ENCODE results near the gene ZNF791.
"Not testable (repeated sequence)": the region's sequence is repeated elsewhere in the genome, so short reads cannot be mapped to it uniquely, and the experiment has no call there.

ZNF791 gene

DNA sequence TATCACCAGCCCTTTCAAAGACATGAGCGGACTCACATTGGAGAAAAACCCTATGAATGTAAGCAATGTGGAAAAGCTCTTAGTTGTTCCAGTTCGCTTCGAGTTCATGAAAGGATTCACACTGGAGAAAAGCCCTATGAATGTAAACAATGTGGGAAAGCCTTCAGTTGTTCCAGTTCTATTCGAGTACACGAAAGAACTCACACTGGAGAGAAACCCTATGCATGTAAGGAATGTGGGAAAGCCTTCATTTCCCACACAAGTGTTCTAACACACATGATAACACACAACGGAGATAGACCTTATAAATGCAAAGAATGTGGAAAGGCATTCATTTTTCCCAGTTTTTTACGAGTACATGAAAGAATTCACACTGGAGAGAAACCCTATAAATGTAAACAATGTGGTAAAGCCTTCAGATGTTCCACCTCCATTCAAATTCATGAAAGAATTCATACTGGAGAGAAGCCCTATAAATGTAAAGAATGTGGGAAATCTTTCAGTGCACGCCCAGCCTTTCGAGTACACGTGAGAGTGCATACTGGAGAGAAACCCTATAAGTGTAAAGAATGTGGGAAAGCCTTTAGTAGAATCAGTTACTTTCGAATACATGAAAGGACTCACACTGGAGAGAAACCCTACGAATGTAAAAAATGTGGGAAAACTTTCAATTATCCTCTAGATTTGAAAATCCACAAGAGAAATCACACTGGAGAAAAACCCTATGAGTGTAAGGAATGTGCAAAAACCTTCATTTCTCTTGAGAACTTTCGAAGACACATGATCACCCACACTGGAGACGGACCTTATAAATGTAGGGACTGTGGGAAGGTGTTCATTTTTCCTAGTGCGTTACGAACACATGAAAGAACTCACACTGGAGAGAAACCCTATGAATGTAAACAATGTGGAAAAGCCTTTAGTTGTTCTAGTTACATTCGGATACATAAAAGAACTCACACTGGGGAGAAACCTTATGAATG lies 17.6 kb downstream of the ZNF791 start:
- DNase-seq (ENCODE audit: low read depth in 2 of 3, low spot score in 1 of 3) = no peak

DNA sequence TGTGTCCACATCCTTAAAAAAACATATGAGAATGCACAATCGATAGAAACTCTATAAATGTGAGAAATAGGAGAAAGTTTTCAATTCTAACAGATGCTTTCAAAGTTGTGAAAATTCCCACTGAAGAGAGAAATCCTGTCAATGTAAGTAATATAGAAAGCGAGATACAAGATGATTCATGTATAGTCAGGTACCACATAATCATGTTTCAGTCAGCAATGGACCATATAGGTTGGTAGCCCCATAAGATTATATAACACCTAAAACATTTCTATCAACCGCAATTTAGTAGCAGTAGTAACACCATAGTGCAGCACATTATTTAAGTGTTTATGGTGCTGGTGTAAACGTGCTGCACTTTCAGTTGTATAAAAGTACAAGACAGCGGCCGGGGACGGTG lies 18.5 kb downstream of the ZNF791 start:
- DNase-seq (ENCODE audit: low read depth in 2 of 3, low spot score in 1 of 3) = no peak

DNA sequence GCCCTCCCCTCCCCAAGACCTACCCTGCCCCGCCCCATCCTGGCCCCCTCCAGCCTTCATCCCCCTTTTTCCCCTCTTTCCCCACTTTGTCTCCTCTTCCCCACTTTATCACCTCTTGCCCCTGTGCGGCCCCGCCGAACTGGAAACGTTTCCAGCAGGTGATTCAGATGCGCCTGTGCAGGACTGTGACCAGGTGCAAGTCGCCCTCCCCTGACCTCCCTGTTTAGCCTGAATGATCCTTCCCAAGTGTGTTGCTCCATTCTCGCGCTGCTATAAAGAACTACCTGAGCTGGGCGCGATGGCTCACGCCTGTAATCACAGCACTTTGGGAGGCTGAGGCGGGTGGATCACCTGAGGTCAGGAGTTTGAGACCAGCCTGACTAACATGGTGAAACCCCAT lies 25.9 kb downstream of the ZNF791 start:
- DNase-seq (ENCODE audit: low read depth in 2 of 3, low spot score in 1 of 3) = no peak

DNA sequence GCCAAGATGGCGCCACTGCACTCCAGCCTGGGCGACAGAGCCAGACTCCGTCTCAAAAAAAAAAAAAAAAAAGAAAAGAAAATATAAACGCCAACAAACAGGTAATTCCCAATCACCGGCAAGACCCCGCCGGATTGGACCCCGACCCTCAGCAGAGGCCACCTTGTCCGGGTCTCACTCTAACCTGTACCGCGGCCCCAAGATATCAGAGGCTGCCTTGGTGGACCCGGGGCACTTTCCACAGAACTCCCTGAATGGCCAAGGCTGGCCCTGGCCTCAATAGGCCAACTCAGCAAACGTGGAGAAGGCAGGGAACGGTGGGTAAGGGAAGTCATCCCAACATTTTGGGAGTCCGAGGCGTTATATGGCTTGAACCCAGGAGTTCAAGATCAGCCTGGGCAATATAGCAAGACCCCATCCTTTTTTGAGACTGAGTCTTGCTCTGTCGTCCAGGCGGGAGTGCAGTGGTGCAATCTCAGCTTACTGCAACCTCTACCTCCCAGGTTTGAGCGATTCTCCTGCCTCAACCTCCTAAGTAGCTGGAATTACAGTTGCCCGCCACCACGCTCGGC lies 28.0 kb downstream of the ZNF791 start:
- no peak for DNase-seq (ENCODE audit: low read depth in 2 of 3, low spot score in 1 of 3)

DNA sequence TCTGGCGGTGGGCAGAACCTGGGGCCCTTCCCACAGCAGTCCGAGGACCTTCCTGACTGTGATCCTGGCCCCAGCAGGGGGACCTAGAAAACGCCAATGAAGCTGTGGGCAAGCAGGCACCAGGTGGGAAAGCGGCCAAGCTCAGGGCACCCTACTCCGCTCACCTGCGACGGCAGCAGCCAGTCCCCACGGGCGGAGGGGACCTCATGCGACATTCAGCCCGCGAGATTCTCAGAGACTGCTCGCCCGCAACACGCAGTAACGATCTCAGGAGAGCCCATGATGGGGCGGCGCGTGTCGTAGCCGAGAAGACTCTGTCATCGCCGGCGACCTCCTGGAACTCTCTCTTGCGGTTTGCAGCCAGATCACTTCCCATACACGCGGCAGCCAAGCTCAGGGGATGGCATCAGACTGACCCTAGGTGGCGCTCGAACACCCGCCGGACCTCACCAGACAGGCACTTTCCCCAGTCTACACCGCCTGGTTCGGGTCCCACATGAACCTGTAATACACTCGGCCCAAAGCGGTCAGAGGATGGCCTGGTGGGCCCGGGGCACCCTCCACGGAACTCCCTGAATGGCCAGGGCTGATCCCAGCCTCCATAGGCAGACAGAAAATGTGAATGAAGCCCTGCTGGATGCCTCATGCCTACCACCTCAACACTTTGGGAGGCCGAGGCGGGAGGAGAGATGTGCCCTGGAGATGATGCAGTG lies 29.3 kb downstream of the ZNF791 start:
- peak; percentile 85 to 89 (median 86) for DNase-seq (ENCODE audit: low read depth in 2 of 3, low spot score in 1 of 3)

DNA sequence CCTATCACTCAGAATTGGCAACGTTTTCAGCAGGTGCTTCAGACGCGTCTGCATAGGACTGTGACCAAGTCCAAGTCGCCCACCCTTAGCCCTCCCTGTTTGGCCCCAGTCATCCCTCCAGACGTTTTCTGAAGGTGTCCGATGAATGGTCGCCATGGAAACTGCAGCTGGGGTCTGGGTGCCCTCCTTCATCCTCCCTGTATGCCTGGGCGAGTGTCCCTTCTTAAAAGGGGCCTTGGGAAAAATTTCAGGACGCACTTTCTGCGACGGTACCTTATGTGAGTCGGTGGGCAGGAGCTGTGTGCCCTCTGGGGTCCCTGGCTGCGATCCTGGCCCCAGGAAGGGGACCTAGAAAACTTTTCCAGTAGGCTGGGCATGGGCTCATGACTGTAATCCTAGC lies 30.7 kb downstream of the ZNF791 start:
- no peak for DNase-seq (ENCODE audit: low read depth in 2 of 3, low spot score in 1 of 3)

DNA sequence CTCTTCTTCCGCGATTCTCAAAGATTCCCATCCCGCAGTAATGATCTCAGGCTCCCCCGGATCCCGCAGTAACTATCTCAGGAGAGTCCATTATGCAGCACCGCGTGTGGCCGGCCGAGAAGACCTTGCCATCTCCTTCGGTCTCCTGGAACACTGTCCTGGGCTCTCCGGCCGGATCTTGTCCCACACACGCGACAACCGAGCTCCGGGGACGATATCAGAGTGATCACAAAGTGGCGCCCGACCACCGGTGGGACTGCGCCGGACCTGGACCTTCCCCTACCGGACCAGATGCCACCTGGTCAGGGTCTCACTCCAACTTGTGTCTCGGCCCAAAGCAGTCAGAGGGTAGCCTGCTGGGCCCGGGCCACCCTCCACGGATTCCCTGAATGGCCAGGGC lies 31.8 kb downstream of the ZNF791 start:
- no peak for DNase-seq (ENCODE audit: low read depth in 2 of 3, low spot score in 1 of 3)

DNA sequence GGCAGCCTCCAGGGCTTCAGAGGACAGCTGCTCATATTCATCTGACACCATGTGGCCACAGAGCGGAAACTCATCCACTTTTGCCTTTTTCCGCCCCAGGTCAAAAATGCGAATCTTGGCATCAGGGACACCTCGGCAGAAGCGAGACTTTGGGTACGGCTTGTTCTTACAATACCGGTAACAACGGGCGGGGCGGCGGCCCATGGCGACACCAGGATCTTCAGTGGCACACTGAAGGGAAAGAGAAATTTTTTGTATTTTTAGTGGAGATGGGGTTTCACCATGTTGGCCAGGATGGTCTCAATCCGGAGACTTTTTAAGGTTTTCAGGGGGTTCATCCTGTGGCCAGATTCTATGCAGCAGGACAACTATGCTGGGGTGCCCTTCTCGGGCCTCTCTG lies 33.0 kb downstream of the ZNF791 start:
- DNase-seq (ENCODE audit: low read depth in 2 of 3, low spot score in 1 of 3) = not testable (repeated sequence)

DNA sequence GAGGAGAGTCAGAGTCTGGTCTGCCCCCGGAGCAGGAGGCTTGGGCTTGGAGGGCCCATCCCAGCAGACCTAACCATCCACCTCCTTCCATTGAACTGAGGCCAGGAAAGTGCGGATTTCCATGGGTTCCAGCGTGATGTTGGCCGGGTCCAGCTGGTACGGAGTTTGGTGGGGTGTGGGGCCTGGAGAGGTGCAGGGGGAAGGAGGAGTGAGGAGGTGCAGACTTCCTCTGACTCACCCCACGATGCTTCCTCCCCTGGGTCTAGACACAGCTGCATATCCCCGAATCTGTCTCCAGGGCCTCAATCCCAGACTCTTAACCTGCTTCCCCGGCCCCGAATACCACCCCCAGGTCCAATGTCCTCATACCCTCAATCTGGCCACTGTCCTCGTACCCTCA lies 35.8 kb downstream of the ZNF791 start:
- DNase-seq (ENCODE audit: low read depth in 2 of 3, low spot score in 1 of 3) = no peak

DNA sequence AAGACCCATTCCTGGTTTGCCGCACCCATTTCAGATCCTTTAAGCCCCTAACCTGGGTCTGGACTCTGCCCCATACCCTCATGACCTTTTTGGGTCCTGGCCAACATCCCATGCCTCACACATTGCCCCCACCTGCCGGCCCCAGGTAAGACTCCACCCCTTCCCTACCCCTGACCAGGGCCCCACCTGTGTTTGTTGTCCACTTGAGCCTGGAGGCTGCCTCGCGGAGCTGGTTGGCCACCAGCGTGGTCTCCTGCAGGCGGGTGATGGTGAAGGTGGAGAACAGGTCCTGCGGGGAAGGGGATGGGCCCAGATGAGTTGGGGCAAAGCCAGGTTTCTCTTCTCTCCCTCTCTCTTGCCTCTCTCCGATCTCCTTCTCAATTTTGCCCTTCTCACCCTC lies 36.3 kb downstream of the ZNF791 start:
- DNase-seq (ENCODE audit: low read depth in 2 of 3, low spot score in 1 of 3) = no peak

DNA sequence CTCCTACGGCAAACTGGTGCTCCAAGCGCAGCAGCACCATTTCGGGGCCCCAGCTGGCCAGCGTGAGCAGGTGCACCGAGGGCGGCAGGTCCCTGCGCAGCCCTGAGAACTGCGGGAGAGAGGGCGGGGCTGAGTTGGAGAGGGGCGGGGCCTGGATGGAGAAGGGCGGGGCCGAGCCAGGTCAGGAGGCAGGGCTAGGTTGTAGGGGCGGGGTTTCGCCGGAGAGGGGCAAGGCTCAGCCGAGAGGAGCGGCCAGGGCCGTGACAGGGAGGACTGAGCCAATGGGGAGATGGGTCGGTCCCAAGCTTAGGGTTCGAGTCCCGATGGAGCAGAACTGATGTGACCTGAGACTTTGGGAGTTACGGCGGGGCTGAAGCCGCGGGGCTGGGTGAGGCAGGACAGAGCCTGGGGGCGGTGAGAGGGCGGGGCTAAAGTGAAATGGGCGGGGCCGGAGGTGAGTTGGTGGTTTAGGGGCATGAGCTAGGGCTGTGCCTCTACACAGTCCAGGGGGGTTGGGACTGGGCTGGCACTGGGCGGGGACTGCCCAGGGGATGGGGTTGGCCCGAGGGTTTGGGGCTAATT lies 36.9 kb downstream of the ZNF791 start:
- DNase-seq (ENCODE audit: low read depth in 2 of 3, low spot score in 1 of 3) = peak in 2 of 3 donors; percentile 25 to 37

DNA sequence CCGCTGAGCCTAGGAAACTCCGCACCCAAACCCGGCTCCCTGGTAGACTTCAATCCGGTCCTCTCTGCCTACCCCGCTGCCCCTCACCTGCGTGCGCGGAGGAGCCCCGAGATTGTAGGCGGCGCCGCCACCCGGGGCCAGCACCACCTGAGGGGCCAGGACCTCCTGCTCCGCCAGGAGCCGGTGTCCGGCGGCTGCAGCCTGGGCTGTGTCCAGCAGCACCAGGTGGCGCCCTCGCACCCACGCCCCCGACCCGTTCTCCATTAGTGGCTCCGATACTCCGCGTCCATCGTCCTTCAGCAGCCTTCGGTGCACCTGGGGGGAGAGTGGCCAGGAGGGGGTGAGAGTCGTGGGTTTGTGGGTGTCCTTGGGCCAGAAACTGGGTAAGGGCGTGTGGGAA lies 37.4 kb downstream of the ZNF791 start:
- no peak for DNase-seq (ENCODE audit: low read depth in 2 of 3, low spot score in 1 of 3)

DNA sequence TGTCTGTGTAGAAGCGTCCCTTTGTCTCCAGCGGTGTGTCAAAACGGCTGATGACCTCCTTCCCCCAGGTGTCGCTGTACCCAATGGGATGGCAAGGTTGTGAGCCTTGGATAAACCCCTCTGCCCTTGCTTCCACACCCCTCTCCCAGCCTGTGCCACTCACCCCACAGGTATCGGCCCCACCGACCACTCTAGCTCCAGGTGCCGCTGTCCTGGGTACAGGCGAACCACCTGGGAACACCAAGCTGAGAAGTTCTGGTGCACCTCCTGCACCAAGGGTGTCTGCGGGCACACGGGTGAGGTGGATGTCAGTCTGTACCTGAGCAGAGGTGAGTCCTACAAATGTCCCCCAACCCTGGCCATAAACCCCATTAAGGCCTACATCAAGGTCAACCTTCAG lies 39.2 kb downstream of the ZNF791 start:
- no peak for DNase-seq (ENCODE audit: low read depth in 2 of 3, low spot score in 1 of 3)

DNA sequence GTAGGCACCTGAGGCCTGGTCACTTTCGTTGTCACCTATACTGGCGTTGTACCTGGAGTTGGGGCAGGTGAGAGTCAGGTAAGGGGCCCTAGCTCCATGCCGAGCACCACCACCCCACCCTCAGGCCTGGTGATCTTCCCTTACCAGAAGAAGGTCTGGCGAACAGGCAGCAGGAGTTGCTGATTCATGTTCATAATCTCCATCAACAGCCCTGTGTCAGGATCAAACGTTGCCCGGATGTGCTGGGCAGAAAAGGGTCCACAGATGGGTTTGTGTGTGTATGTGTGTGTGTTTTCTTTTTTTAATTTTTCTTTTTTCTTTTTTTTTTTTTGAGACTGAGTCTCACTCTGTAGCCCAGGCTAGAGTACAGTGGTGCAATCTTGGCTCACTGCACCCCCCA lies 41.5 kb downstream of the ZNF791 start:
- DNase-seq (ENCODE audit: low read depth in 2 of 3, low spot score in 1 of 3) = no peak

DNA sequence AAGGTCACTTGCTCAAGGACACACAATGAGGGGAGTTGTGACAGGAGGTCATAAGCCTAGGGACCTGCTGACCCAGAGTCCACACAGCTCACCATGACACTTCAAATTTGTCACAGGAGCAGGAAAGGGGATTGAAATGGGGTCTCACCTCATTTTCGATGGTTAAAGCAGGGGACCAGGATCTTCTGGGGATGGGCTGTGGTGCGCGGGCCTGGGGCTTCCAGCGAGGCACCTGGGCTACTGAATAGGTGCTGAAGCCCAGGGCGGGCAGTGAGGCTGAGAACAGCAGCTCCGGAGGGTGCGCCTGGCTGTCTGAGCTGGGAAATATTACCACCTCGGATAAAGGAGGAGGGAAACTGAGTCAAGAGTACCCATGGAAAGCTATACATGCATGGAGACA lies 44.8 kb downstream of the ZNF791 start:
- no peak for DNase-seq (ENCODE audit: low read depth in 2 of 3, low spot score in 1 of 3)

DNA sequence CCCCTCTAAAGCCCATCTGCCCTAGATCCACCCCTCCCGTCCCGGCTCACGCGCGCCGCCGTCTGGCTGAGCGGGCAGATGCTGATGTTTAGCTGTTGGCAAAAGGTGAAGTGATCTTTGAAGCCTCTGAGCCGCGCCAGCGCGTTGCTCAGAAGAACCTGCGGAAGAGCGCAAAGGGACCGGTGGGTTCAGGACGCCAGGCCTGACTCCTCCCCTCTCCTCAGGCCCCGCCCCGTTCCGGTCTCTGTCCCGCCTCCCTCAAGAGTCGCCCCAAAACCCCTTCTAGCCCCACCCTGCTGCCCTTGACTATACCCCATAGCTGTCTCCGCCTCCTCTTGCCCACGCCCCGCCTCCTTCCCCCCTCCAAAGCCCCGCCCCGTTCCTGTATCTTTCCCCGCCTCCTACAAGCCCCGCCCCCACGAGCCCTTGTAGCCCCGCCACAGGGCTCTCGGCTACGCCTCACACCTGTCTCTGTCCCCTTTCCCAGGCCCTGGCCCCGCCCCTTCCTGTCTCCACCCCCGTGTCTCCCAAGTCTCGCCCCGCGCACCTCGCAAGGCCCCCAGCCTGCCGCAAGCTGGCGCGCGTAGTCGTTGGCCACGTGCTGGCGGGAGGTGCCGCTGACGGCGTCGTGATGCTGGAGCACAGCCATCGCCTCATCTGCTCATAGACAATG lies 46.3 kb downstream of the ZNF791 start:
- DNase-seq (ENCODE audit: low read depth in 2 of 3, low spot score in 1 of 3) = no peak

DNA sequence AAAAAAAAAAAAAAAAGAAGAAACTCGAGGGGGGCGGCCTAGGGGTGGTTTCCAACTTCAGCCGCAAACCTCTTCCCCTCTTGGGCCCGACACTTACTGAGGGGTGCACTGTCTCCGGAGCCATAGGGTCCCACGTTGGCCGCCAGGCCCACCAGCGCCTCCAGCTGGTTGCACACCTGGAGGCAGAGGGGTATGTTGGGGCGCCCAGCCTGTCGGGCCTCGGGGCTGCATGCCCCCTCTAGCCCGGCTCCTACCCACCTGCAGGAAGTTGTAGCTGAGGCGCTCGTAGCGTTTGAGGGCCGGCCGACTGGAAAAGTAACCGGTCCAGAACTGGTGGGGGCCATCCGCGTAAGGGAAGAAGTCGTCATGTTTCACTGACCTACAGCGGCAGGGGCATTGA lies 47.2 kb downstream of the ZNF791 start:
- DNase-seq (ENCODE audit: low read depth in 2 of 3, low spot score in 1 of 3) = no peak

DNA sequence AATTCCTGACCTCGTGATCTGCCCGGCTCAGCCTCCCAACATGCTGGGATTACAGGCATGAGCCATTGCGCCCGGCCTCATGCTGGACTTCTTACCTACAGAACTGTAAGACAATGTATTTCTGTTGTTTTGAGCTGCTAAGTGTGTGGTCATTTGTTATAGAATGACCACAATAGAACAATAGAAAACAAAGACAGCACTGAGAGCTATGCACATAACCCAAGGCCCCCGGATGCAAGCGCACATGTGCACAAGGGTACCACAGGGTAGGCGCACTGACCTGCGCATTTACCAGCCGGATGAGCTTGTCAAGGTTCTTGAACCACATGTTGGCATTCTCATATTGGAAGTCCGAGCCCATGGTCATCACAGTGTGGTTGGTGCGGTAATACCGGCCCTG lies 50.3 kb downstream of the ZNF791 start:
- no peak for DNase-seq (ENCODE audit: low read depth in 2 of 3, low spot score in 1 of 3)

DNA sequence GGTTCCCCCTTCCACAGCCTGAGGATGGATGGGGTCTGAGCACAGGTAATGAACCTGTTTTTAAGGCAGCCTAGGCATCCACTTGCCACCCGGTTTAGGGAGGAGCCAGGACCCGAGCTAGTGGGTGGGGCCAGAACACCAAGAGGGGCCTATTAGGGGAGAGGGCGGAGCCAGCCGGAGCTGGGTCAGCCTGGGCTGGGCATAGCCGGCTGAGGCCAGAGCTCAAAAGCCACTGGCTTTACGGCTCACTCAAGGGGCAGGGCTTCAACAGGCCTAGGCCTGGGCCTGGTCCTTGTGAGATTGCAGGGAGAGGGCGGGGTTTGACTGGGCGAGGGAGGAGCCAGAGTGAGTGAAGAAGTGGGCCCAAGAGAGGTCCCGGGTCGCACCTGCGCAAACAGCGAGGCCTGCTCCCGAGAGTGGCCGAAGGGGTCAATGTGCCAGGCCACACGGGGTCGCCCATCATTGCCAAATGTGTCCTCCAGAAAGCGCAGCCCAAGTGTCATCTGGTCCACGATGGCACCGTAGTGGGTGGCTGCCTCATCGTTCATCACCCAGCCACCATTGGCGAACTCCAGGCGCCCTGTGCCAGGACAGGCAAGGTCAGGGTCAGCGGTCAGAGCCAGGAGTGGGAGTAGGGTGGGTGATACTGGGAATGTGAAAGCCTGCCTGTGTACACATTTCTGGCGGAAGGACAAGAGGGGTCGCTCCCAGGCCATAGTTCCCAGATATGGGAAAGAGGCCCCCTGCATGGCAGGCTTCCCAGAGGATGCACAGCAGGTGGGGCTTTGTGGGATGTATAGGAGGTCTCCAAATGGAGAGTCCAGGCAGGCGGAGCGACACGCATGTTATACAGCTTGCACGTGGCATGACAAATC lies 53.9 kb downstream of the ZNF791 start:
- no peak for DNase-seq (ENCODE audit: low read depth in 2 of 3, low spot score in 1 of 3)

DNA sequence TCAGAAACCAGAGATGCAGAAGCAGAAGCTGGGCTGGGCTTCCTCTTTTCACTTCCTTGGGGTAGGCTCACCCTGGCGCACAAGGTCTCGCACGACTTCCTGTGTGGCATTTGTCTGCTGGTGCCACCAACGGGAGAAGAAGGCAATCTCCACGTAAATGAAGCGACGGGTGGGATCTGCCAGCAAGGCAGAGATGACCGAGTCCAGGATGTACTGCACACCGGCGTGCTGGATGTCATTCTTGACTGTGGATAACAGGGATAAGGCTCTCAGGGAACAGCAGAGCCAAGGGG lies 54.5 kb downstream of the ZNF791 start:
- peak in 2 of 3 donors; percentile 41 to 43 for DNase-seq (ENCODE audit: low read depth in 2 of 3, low spot score in 1 of 3)
